Pulmonary artery endothelial cell (primary cell): ENCODE data around the gene RRN3. TPM values are rescaled to one million over a fixed set of nuclear protein-coding genes. Genes with fewer than 3 reads are reported as not detected.
"Not testable (repeated sequence)": the region's sequence is repeated elsewhere in the genome, so short reads cannot be mapped to it uniquely, and the experiment has no call there.

Experiments used
- DNase-seq: peaks from one replicate; pipeline ENCODE4 v3.0.0-alpha.2; 2011; ENCODE audit warnings: low read depth, low spot score
- total RNA-seq: library from RNA; depleted of rRNA; stranded (reverse); fragments of >200 nt; gene quantifications from 2 replicates; pipeline ENCODE4 v1.2.3, GENCODE V29; 2014

Gene RRN3
- total RNA-seq, 1 donor from 2014 or later = 37.0 TPM

DNA sequence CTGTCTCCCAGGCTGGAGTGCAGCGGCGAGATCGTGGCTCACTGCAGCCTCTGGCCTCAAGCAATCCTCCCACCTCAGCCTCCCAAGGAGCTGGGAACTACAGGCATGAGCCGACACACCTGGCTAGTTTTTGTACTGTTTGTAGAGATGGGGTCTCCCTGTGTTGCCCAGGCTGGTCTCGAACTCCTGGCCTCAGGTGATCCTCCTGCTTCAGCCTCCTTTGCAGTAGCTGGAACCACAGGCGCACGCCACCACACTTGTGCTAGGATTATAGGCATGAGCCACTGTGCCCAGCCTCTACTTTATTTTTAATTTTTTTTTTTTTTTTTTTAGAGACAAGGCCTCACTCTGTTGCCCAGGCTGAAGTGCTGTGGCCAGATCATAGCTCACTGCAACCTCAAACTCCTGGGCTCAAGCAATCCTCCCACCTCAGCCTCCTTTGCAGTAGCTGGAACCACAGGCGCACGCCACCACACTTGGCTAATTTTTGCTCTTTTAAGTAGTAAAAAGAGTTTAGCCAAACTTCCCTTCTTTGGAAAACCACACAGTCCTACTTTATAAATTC, 42.6 kb downstream of the RRN3 start:
- DNase-seq = no peak

DNA sequence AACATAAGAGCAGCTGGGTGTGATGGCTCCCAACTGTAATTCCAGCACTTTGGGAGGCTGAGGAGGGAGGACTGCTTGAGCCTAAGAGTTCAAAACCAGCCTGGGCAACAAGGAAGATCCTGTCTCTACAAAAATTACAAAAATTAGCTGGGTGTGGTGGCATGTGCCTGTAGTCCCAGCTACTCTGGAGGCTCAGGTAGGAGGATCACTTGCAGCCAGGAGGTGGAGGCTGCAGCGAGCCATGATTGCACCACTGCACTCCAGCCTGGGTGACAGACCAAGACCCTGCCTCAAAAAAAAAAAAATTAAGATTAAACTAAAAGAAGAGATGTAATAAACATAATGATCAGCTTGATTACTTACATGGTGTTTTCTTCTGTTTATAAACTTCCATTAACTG, 43.6 kb downstream of the RRN3 start:
- not testable (repeated sequence) for DNase-seq

DNA sequence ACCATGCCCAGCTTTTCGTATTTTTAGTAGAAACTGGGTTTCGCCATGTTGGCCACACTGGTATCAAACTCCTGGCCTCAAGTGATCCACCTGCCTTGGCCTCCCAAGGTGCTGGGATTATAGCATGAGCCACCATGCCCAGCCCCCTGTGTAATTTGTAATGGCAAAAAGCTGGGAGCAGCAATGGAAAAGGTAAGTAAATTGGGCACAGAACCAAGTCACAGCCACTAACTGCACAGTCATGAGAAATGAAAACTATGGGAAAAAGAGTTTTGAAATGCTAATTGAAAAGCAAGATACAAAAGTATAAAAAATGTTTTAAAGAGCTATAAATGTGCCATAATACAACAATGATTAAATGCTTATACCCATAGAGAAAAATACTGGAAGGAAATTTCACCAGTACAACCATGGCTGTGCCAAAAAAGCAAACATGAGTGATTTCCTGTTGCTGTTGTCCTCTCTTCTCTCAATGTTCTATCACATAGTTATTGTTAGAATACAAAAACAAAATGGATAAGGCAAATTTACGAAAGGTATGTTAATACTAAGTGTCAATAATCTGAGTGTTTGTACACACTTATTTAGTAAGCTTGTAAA, 44.4 kb downstream of the RRN3 start:
- DNase-seq = no peak

DNA sequence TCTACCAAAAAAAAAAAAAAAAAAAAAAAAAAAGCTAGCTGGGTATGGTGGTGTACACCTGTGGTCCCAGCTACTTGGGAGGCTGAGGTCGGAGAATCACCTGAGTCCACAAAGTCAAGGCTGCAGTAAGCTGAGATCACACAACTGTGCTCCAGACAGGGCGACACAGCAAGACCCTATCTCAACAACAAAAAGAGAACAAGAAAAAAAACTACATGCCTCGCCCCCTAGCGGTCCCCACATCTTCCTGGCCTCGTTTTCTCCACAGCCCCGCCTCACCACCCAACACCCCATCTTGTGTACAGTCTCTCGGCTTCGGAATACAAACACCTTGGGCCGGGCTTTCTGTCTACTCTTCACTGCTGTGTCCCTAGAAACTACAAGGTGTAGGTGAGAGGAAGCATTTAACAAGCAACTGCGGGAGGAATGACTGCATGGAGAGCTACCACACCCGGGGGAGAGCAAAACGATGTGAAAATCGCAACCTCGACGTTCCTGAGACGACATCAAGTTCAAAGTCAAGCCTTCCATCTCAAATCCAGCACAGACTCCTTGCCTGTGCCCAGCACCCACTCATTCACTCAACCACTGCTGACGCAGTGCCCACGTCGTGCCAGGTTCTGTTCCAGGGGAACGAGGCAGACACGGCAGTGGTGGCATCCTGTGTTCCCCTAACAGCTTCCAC, 47.2 kb downstream of the RRN3 start:
- no peak for DNase-seq

DNA sequence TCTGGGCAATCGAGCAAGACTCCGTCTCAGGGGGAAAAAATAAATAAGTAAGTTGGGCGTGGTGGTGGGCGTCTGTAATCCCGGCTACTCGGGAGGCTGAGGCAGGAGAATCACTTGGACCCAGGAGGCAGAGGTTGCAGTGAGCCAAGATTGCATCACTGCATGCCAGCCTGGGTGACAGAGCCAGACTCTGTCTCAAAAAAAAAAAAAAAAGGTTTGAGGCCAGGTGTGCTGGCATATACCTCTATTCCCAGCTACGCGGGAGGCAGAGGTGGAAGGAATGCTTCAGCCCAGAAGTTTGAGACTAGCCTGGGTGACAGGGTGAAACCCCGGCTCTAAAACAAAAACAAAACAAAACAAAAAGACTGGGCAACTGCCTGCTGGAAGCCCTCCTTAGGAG, 48.8 kb downstream of the RRN3 start:
- not testable (repeated sequence) for DNase-seq

DNA sequence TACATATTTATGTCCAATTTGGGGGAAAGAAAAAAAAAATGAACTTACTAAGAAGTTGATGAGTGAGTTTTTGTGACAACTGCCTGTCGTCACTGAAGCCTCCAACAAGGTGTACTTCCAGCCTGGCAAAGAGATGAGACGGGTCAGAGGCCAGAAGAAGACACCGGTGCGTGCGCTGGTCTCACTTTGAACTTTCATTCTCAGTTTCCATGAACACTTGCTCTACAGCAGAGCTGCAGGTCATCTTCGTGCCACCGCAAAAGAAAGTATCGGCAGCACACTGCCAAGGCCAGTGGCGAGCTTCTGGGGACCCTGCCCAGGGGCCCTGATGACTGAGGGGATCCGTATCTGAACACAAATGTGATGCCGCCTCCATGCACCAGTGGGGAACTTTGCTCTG, 49.8 kb downstream of the RRN3 start:
- no peak for DNase-seq

DNA sequence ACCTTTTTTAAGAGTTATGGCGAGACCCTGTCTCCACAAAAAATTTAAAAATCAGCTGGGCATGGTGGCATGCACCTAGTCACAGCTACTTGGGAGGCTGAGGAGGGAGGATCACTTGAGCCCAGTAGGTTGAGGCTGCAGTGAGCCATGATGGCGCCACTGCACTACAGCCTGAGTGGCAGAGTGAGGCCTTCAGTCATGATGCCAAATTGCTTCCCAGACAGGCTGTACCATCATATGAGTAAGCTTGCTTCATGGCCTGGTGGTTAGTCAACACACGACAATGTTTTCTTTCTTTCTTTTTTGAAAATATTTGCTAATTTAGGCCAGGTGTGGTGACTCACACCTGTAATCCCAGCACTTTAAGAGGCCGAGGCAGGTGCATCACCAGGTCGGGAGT, 50.7 kb downstream of the RRN3 start:
- DNase-seq = no peak

DNA sequence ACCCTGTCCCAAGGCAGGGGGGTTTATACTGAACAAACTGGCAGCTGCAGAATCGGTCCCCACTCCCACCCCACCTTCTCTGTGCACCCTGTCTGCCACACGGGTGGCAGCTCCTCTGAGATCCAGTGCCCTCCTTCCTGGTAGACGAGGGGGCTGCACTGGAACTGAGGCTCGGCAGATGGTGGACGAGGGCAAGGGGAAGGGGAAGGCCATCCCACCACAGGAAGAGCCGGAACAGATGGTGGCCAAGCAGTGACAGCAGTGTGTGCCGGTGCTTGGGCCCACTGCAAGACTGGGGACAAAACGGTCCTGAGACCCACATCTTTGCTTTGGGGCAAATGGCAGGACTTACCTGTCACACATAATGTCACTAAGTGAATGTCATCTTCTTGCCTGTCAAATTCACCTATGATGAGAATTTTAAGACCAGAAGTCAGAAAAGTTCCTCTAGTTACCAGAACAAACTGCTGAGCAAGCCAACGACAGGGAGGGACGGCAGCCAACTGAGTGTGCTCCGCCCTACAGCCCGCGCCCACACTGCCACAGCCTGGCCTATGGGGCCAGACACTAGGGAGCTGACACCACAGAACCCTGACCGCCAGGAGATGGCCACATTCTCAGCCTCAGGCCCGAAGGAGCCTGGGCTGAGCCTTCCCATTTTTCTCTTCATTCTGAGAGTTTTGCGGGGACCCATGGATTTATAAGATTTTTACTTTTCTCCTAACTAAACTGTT, 52.6 kb downstream of the RRN3 start:
- DNase-seq = no peak

DNA sequence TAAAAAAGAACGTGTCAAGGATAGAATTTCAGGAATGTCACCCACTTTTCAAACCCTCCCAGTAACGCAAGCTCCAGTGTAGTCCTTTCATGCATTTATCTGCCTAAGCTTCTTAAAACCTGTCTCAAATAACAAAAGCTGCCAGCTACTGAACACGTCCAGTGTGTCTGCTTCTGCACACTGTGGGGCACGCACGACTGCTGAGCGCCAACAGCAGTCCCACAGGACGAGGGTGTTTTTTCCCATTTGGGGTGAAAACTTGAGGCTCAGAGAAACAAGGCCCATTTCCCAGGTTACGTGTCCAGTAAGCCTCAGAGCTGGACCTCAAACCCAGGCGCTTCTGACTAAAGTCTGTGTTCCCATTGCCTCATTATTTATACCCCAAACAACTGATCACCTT, 55.4 kb downstream of the RRN3 start:
- DNase-seq = no peak

DNA sequence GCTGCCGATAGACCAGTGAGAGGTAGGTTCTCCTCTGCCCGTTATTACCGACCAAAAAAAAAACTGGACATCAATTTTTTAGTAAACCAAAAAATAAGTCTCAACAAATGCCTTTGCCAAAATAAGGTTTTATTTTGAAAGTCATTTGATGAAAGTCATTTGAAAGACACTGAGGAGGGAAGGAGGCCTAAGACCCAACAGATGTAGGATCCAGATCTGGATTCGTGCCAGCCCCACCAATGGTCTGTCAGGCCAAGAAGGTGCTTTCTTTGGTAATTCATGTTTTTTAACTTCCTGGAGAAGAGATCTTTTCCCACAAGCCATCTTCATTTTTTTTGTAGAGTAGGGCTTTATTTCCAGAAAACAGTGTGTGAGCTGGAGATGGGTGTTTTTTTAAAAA, 56.3 kb downstream of the RRN3 start:
- DNase-seq = no peak

DNA sequence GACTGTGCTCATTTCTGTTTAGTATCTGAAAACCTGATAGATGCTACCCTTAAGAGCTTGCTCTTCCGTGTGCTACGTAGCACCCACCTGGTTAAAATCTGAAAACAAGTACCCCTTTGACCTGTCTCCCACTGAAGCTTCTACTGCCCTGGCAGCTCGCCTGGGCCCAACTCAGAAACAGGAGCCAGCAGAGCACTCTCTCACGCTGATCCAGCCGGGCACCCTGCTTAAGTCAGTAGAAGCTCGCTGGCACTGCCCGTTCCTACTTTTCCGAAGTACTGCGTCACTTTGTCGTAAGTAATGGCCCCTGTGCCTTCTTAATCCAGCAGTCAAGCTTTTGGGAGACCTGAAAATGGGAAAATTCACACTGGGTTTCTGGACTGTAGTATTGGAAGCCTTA, 57.1 kb downstream of the RRN3 start:
- DNase-seq = no peak

DNA sequence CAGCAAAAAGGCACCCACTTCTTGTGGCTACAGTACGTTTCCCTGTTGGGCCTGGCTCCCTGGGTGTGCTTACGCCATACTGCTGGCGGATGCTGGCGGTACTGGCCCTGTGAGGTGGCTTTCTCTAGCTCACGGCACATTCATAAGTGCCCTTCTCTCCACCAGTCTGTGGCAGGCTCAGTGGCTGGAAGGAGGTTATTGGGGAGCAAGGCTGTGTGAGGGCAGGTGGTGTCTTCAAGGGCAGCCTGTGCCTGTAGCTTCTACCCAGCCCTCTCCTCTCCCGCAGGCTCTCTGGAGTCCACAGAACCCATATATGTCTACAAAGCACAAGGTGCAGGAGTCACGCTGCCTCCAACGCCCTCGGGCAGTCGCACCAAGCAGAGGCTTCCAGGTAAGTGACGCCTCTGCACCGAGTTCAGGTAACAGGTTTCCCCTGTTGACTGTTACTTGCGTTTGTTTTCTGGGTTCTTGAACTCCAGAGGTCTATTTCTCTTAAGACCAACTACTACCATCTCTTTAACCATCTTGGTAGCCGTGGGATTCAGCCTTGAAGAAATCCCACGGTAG, 58.8 kb downstream of the RRN3 start:
- DNase-seq = no peak

DNA sequence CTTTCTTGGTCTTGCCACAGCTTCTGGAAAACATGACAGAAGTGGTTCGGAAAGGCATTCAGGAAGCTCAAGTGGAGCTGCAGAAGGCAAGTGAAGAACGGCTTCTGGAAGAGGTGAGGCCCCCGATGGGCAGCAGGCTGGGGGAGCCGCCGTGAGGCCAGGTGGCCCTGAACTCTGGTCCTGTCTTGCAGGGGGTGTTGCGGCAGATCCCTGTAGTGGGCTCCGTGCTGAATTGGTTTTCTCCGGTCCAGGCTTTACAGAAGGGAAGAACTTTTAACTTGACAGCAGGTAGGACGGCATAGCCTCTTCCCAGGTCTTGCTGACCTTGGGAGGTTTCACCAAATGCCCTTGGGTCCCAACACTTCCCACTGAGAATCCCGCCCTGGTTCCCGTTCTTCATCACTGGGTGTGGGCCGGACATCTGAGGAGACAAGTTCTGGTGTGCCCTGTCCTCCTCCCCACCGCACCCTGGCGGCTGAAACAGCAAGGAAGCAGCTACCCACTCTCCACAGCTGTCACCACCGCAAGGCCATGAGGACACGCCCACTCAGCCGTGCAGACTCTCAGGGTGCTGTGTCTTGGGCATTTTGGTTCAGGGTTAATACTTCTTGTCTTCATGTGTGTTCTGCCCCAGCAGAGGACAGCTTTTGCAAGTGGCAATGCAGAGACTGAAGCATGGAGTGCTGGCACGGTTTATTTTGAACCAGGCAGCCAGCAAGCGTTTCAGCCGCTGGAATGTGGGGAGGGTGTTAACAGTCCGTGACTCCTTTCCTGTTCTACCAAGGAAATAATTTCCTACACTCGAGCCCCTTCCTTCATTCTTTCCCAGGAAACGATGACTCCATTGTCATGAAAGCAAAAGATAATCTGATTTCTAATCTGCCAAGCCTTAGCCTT, 59.6 kb downstream of the RRN3 start:
- peak; percentile 66 for DNase-seq

DNA sequence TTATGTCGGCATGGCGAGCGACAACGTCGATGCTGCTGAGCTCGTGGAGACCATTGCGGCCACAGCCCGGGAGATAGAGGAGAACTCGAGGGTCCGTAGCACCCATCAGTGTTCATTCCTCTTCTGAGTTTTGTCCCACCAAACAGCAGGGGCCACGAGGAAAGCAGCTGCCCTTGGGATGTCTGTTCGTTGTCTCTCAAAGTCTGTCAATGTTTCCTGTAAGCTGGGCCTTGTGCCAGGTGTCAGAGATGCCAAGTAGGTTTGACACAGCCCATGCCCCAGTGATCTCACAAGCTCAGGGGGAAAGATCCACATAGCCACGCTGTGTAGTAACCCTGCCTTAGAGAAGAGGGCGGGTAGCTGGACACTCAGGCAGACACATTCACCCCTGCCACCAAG, 60.8 kb downstream of the RRN3 start:
- no peak for DNase-seq

DNA sequence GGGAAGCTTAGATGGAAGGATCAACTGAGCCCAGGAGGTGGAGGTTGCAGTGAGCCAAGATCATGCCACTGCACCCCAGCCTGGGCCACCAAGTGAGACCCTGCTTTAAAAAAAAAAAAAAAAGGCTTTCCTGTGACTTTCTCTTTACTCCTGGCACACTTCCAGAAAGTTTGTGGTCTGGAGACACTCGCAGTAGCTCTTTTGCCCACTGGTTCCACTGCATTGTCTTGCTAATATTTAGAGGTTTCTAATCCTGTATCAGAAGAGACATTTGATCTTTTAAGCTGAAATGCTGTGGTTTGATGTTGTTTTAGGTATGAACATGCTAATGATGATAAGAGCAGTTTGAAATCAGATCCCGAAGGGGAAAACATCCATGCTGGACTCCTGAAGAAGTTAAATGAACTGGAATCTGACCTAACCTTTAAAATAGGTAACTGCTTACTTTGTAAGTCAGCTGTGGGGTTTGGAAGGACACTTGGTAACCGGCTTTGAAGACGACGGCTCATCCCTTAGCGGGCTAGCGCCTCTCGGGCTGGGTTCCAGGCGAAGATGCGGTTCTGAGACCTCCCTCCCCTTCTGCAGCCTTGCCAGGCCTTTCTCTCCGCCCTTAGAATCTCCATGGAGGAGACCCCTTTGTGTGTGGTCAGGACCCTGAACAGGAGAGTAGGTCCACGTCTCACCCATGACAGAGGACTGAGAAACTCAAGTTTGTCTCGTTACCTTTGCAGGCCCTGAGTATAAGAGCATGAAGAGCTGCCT, 61.3 kb downstream of the RRN3 start:
- no peak for DNase-seq

DNA sequence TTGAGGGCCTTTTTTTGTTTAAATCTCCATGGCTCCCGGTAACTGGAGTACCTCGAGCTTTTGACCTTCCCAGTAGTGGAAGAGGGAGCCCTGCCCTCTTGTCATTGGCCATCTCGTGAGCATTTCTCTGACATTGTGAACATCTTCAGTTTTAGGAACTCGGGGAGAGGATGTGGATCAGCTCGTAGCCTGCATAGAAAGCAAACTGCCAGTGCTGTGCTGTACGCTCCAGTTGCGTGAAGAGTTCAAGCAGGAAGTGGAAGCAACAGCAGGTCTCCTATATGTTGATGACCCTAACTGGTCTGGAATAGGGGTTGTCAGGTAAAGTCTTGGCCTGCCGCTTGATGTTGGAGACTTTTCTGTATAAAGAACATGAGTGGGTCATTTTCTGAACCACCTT, 62.5 kb downstream of the RRN3 start:
- DNase-seq = no peak

DNA sequence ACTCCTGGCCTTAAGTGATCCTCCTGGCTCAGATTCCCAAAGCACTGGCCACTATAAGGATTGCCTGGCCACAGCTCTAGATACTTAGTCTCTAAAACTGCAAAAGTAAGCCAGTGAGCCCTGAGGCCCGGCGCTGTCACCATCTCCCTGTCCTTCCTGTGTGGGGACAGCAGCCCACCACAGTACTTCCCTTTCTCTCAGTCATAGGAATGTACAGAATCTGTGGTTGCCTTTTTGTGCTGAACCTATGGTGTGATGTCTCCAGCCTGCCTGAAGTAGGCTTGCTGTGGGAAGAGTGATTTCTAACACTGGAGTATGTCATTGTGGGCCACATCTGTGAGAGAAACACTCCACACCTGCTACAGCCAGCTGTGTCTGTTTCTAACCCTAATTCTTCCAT, 62.9 kb downstream of the RRN3 start:
- DNase-seq = no peak

DNA sequence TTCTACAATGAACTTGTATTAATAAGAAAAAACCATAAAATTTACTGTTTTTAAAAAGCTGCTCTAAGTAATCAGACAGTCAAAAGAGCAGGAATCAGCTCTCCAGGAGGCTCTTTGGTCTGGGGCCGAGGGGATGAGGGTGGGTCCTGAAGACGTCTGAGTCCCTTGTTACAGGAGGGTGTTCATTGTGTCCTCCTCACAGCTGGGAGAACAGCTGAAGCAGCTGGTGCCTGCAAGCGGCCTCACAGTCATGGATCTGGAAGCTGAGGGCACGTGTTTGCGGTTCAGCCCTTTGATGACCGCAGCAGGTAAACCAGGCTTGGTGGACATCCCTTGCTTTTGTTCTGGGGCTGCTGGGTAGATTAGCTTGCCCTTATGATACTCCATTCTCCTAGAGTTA, 64.3 kb downstream of the RRN3 start:
- not testable (repeated sequence) for DNase-seq

DNA sequence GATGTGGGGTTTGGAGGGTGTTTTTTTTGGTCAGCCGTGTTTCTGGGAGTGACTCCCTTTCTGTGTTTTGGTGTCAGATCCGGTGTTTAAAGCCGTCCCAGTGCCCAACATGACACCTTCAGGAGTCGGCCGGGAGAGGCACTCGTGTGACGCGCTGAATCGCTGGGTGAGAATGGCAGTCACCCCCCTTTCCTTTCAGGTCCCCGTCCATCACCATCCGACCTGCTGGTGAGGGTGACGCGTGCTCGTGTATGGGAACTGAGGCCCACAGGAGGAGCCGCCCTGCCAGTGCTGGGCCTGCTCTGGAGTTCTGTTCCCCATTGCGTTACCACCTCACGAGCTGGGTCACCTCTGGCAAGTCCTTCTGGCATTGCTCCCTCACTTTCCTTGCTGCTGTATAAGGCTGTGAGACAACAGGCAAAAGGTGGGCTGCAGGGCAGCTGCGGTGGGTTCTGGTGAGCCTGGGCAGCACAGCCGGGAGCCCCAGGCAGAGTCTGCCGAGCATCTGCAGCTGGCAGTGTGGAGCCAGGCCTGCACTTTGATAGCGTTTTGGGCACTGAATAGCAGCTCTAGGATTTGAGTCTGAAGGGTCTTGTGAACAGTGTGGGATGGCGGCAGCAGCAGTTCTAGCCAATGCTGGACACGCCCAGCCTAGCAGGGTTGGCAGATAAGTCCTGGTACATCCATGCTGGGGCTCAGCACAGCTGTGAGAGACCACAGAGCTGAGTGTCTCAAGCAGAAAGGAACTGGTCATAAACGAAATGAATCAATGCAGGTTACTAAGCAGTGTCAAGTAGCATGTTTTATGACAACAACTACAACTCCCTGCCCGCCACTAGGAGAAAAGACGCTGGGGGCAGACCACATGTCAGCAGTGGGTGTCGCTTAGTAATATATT, 65.0 kb downstream of the RRN3 start:
- not testable (repeated sequence) for DNase-seq
